WTC11 (cell line): Measurements from ENCODE around the gene AMIGO1. TPM values are rescaled to one million over a fixed set of nuclear protein-coding genes. Genes with fewer than 3 reads are reported as not detected.

Experiments used
- ATAC-seq: fragments of 200-7000 bp; cut with Tn5 transposase; 2 replicates; pipeline ENCODE4 v1.10.0; 2021; ENCODE audit warnings: mild to moderate bottlenecking, moderate library complexity
- CTCF ChIA-PET: fragments of 300-600 bp; sonication (Branson Sonifier 250); formaldehyde crosslinking; loops from one replicate; lab custom pipeline; 2021; ENCODE audit warnings: antibody characterized with exemption; lab: Charles Lee
- POLR2A ChIA-PET: fragments of 350-600 bp; sonication (Branson Sonifier 250); formaldehyde crosslinking; loops from one replicate; lab custom pipeline; 2021; ENCODE audit warnings: antibody characterized with exemption; lab: Charles Lee
- DNase-seq: peaks from one replicate; pipeline ENCODE4 v3.0.0; 2021; ENCODE audit warnings: low spot score
- H3K27ac Mint-ChIP-seq: 2 replicates; pipeline ENCODE4 v1.8.0; 2021; ENCODE audit warnings: mixed read lengths
- H3K27me3 Mint-ChIP-seq: 2 replicates; pipeline ENCODE4 v1.8.0; 2021; ENCODE audit warnings: low read depth, mild to moderate bottlenecking, moderate library complexity, mixed read lengths
- H3K36me3 Mint-ChIP-seq: 2 replicates; pipeline ENCODE4 v1.8.0; 2021; ENCODE audit warnings: mixed read lengths
- H3K4me1 Mint-ChIP-seq: 2 replicates; pipeline ENCODE4 v1.8.0; 2022; ENCODE audit warnings: mixed read lengths
- H3K4me3 Mint-ChIP-seq: 2 replicates; pipeline ENCODE4 v1.8.0; 2021; ENCODE audit warnings: mild to moderate bottlenecking, moderate library complexity, mixed read lengths
- H3K9me3 Mint-ChIP-seq: 2 replicates; pipeline ENCODE4 v1.8.0; 2021; ENCODE audit warnings: mixed read lengths
- CREM ChIP-seq: sonication (generic); formaldehyde crosslinking; IDR thresholded peaks from 2 replicates; pipeline ENCODE4 v1.8.1; 2022; ENCODE audit warnings: mild to moderate bottlenecking, missing genetic modification reagents, moderate library complexity
- ERG ChIP-seq: fragments of 250-450 bp; sonication (Bioruptor Pico); IDR thresholded peaks from 2 replicates; pipeline ENCODE4 v1.8.0; 2021; ENCODE audit warnings: mild to moderate bottlenecking
- FOXP1 ChIP-seq: sonication (generic); formaldehyde crosslinking; IDR thresholded peaks from 2 replicates; pipeline ENCODE4 v1.8.0; 2022; ENCODE audit warnings: missing genetic modification reagents, mild to moderate bottlenecking, moderate library complexity, borderline replicate concordance
- GRHL2 ChIP-seq: fragments of 250-450 bp; sonication (Bioruptor Pico); IDR thresholded peaks from 2 replicates; pipeline ENCODE4 v1.8.0; 2022; ENCODE audit warnings: mild to moderate bottlenecking, moderate library complexity; ENCODE audit not compliant: insufficient replicate concordance, severe bottlenecking
- KAT7 ChIP-seq: sonication (generic); formaldehyde crosslinking; IDR thresholded peaks from 2 replicates; pipeline ENCODE4 v1.8.1; 2023; ENCODE audit warnings: missing genetic modification reagents, mild to moderate bottlenecking, borderline replicate concordance
- OVOL2 ChIP-seq: fragments of 250-450 bp; sonication (Bioruptor Pico); IDR thresholded peaks from 2 replicates; pipeline ENCODE4 v1.9.0; 2021; ENCODE audit warnings: mild to moderate bottlenecking, borderline replicate concordance
- RELA ChIP-seq: sonication (generic); formaldehyde crosslinking; IDR thresholded peaks from 2 replicates; pipeline ENCODE4 v1.8.1; 2022; ENCODE audit warnings: missing genetic modification reagents, mild to moderate bottlenecking, borderline replicate concordance
- SOX15 ChIP-seq: fragments of 250-450 bp; sonication (Bioruptor Pico); IDR thresholded peaks from 2 replicates; pipeline ENCODE4 v1.9.0; 2021; ENCODE audit warnings: mild to moderate bottlenecking
- SP1 ChIP-seq: sonication (generic); formaldehyde crosslinking; conservative IDR thresholded peaks from 2 replicates; pipeline ENCODE4 v1.8.1; 2022; ENCODE audit warnings: missing genetic modification reagents
- TEAD4 ChIP-seq: sonication (generic); formaldehyde crosslinking; IDR thresholded peaks from 2 replicates; pipeline ENCODE4 v1.8.0; 2022; ENCODE audit warnings: mild to moderate bottlenecking, missing genetic modification reagents
- ZBTB21 ChIP-seq: sonication (generic); formaldehyde crosslinking; IDR thresholded peaks from 2 replicates; pipeline ENCODE4 v1.8.1; 2023; ENCODE audit warnings: mild to moderate bottlenecking, missing genetic modification reagents, borderline replicate concordance
- ZMAT4 ChIP-seq: fragments of 250-450 bp; sonication (Bioruptor Pico); IDR thresholded peaks from 2 replicates; pipeline ENCODE4 v1.9.0; 2021; ENCODE audit warnings: mild to moderate bottlenecking
- ZNF138 ChIP-seq: sonication (generic); formaldehyde crosslinking; conservative IDR thresholded peaks from 2 replicates; pipeline ENCODE4 v1.8.1; 2022; ENCODE audit warnings: mild to moderate bottlenecking, moderate library complexity, missing genetic modification reagents
- ZNF263 ChIP-seq: sonication (generic); formaldehyde crosslinking; IDR thresholded peaks from 2 replicates; pipeline ENCODE4 v1.8.1; 2022; ENCODE audit warnings: low read depth, mild to moderate bottlenecking, moderate library complexity, missing genetic modification reagents
- ZNF671 ChIP-seq: fragments of 250-450 bp; sonication (Bioruptor Pico); IDR thresholded peaks from 2 replicates; pipeline ENCODE4 v1.8.0; 2021; ENCODE audit warnings: mild to moderate bottlenecking
- total RNA-seq: library from RNA; stranded (reverse); gene quantifications from 3 replicates; pipeline ENCODE4 v1.2.3, GENCODE V29; 2021
- TF ChIP-seq, protein P1 (sequence below): sonication (generic); formaldehyde crosslinking; IDR thresholded peaks from 2 replicates; pipeline ENCODE4 v1.8.0; 2022; ENCODE audit warnings: missing genetic modification reagents
- TF ChIP-seq, protein P2 (sequence below): sonication (generic); formaldehyde crosslinking; IDR thresholded peaks from 2 replicates; pipeline ENCODE4 v1.8.1; 2023; ENCODE audit warnings: mild to moderate bottlenecking, missing genetic modification reagents, moderate library complexity
- TF ChIP-seq, protein P3 (sequence below): fragments of 250-450 bp; sonication (Bioruptor Pico); IDR thresholded peaks from 2 replicates; pipeline ENCODE4 v1.9.0; 2021; ENCODE audit warnings: mild to moderate bottlenecking, borderline replicate concordance
- TF ChIP-seq, protein P4 (sequence below): sonication (generic); formaldehyde crosslinking; IDR thresholded peaks from 2 replicates; pipeline ENCODE4 v1.8.1; 2022; ENCODE audit warnings: missing genetic modification reagents, borderline replicate concordance

The AMIGO1 gene
- total RNA-seq, 1 experiment from 2014 or later: 2.4 TPM

GRCh38 chr1:109548321-109549267 lies 39.1 kb upstream of the AMIGO1 start, which contains the start of gene GNAI3 (continued):
- TF ChIP-seq, protein P1, sequence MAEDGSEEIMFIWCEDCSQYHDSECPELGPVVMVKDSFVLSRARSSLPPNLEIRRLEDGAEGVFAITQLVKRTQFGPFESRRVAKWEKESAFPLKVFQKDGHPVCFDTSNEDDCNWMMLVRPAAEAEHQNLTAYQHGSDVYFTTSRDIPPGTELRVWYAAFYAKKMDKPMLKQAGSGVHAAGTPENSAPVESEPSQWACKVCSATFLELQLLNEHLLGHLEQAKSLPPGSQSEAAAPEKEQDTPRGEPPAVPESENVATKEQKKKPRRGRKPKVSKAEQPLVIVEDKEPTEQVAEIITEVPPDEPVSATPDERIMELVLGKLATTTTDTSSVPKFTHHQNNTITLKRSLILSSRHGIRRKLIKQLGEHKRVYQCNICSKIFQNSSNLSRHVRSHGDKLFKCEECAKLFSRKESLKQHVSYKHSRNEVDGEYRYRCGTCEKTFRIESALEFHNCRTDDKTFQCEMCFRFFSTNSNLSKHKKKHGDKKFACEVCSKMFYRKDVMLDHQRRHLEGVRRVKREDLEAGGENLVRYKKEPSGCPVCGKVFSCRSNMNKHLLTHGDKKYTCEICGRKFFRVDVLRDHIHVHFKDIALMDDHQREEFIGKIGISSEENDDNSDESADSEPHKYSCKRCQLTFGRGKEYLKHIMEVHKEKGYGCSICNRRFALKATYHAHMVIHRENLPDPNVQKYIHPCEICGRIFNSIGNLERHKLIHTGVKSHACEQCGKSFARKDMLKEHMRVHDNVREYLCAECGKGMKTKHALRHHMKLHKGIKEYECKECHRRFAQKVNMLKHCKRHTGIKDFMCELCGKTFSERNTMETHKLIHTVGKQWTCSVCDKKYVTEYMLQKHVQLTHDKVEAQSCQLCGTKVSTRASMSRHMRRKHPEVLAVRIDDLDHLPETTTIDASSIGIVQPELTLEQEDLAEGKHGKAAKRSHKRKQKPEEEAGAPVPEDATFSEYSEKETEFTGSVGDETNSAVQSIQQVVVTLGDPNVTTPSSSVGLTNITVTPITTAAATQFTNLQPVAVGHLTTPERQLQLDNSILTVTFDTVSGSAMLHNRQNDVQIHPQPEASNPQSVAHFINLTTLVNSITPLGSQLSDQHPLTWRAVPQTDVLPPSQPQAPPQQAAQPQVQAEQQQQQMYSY (CRISPR knock-in tag): no peak
- peak; percentile 85 for TF ChIP-seq SP1 (CRISPR knock-in tag)
- TF ChIP-seq TEAD4 (CRISPR knock-in tag): no peak
- TF ChIP-seq ZNF671 (CRISPR knock-in tag): no peak
- TF ChIP-seq, protein P2, sequence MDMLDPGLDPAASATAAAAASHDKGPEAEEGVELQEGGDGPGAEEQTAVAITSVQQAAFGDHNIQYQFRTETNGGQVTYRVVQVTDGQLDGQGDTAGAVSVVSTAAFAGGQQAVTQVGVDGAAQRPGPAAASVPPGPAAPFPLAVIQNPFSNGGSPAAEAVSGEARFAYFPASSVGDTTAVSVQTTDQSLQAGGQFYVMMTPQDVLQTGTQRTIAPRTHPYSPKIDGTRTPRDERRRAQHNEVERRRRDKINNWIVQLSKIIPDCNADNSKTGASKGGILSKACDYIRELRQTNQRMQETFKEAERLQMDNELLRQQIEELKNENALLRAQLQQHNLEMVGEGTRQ (CRISPR knock-in tag): no peak; the same call in none of the 2 replicates
- TF ChIP-seq SOX15: no peak
- no peak for TF ChIP-seq RELA (CRISPR knock-in tag)
- no peak for TF ChIP-seq OVOL2

DNA sequence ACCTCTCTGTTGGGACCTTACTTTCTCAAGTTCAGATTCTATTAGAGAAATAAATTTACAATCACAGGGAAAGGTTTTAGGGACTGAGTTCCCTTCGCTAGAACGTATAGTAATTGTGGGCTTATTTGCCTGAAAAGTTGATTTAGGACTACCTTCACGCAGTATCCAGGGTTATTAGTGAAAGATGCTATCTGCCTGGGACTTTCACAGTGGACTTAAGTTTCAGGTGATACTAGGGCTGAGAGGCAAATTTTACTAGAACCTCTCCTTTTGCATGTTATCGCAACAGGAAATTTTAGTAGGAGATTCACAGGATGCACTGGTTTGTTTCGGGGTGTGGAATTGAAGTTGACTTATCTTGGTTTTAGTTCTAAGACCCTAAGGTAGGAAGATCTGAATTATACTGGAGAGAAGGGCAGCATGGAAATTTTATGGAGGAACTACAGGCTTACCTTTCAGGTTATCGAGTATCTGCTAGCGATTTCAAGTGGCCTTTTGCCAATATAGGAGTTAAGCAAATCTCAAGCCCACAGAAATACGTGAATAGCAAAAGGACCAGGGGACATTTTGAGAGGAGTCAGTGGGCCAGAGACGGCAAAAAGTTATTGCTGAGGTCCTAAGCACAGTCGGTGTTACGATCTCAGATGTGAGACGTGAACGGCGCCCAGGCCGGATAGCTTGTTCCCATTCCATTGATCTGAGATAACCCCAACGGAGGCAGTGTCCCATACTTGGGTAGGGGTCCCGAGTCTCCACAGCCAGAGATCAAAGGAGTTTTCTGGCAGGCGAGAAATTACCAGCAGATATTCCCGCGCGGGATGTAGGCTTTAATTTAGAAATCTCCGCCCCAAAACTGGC lies 38.2 kb upstream of the AMIGO1 start:
- CTCF ChIA-PET: interaction anchor here (0.7 to 8.2 kb wide), 25 partner anchors 8 to 482 kb away, joined by 3 to 129 read pairs (median 6); partner anchors contain the start of genes AHCYL1, AMPD2, CYB561D1 and GNAT2
- Mint-ChIP-seq H3K4me1 (peaks cover 28% of the 10 kb centered on the region), H3K4me3 (peak overlapping the region; percentile 85), H3K36me3 (no peaks in the 10 kb centered on the region), H3K9me3 (no peaks in the 10 kb centered on the region), H3K27me3 (no peaks in the 10 kb centered on the region; the same call in 1 of the 2 replicates), H3K27ac (peak overlapping the region; percentile 94)
- POLR2A ChIA-PET: interaction anchor here (0.6 to 2.3 kb wide), 14 partner anchors 10 to 437 kb away, joined by 3 to 13 read pairs (median 5); partner anchors contain the start of genes AHCYL1, AMPD2, CYB561D1 and GNAT2
- ATAC-seq (0 out of 2 replicates have a peak, but pooled peaks have one; percentile 3), DNase-seq (no peak)
- TF ChIP-seq, protein P3, sequence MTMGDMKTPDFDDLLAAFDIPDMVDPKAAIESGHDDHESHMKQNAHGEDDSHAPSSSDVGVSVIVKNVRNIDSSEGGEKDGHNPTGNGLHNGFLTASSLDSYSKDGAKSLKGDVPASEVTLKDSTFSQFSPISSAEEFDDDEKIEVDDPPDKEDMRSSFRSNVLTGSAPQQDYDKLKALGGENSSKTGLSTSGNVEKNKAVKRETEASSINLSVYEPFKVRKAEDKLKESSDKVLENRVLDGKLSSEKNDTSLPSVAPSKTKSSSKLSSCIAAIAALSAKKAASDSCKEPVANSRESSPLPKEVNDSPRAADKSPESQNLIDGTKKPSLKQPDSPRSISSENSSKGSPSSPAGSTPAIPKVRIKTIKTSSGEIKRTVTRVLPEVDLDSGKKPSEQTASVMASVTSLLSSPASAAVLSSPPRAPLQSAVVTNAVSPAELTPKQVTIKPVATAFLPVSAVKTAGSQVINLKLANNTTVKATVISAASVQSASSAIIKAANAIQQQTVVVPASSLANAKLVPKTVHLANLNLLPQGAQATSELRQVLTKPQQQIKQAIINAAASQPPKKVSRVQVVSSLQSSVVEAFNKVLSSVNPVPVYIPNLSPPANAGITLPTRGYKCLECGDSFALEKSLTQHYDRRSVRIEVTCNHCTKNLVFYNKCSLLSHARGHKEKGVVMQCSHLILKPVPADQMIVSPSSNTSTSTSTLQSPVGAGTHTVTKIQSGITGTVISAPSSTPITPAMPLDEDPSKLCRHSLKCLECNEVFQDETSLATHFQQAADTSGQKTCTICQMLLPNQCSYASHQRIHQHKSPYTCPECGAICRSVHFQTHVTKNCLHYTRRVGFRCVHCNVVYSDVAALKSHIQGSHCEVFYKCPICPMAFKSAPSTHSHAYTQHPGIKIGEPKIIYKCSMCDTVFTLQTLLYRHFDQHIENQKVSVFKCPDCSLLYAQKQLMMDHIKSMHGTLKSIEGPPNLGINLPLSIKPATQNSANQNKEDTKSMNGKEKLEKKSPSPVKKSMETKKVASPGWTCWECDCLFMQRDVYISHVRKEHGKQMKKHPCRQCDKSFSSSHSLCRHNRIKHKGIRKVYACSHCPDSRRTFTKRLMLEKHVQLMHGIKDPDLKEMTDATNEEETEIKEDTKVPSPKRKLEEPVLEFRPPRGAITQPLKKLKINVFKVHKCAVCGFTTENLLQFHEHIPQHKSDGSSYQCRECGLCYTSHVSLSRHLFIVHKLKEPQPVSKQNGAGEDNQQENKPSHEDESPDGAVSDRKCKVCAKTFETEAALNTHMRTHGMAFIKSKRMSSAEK (CRISPR knock-in tag): no peak
- TF ChIP-seq, protein P4, sequence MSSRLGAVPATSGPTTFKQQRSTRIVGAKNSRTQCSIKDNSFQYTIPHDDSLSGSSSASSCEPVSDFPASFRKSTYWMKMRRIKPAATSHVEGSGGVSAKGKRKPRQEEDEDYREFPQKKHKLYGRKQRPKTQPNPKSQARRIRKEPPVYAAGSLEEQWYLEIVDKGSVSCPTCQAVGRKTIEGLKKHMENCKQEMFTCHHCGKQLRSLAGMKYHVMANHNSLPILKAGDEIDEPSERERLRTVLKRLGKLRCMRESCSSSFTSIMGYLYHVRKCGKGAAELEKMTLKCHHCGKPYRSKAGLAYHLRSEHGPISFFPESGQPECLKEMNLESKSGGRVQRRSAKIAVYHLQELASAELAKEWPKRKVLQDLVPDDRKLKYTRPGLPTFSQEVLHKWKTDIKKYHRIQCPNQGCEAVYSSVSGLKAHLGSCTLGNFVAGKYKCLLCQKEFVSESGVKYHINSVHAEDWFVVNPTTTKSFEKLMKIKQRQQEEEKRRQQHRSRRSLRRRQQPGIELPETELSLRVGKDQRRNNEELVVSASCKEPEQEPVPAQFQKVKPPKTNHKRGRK: no peak
- no peak for TF ChIP-seq FOXP1 (CRISPR knock-in tag)
- no peak for TF ChIP-seq ZNF263 (CRISPR knock-in tag)
- TF ChIP-seq ZMAT4 (CRISPR knock-in tag): no peak
- TF ChIP-seq ZNF138: no peak
- no peak for TF ChIP-seq SOX15
- TF ChIP-seq GRHL2 (CRISPR knock-in tag): no peak
- TF ChIP-seq KAT7 (CRISPR knock-in tag): no peak
- no peak for TF ChIP-seq ERG (CRISPR knock-in tag)
- TF ChIP-seq SP1 (CRISPR knock-in tag): no peak
- TF ChIP-seq ZBTB21: no peak
- no peak for TF ChIP-seq CREM
